DND-41 (cell line): ENCODE data around the gene RPS6KB2.

ENCODE experiments used
- CTCF ChIP-seq: IDR thresholded peaks from 2 replicates; pipeline ENCODE4 v1.5.1; 2012; ENCODE audit warnings: borderline replicate concordance, low read length, moderate library complexity, mild to moderate bottlenecking; ENCODE audit not compliant: poor library complexity, severe bottlenecking; ENCODE audit errors: extremely low read depth
- EZH2 ChIP-seq: IDR thresholded peaks from 3 replicates; pipeline ENCODE4 v1.6.1; 2012; ENCODE audit warnings: borderline replicate concordance, low read depth, mild to moderate bottlenecking, moderate library complexity, low read length, inconsistent platforms; ENCODE audit not compliant: severe bottlenecking

- TF ChIP-seq EZH2 (no peak), CTCF (no peak)
These were observed 34.9 kb upstream of the RPS6KB2 start for GRCh38 chr11:67393437-67393836.
